Natural killer cell (primary cell): ENCODE data around the gene GTPBP4. TPM values are rescaled to one million over a fixed set of nuclear protein-coding genes. Genes with fewer than 3 reads are reported as not detected.

Experiments used
- ATAC-seq, 3 donors: fragments of 150-1000 bp in 2 of 3; fragments of 200-7000 bp in 1 of 3; cut with Tn5 transposase; 1 replicate in 1 of 3; 2 replicates in 2 of 3; pipeline ENCODE4 v1.10.0; 2021; ENCODE audit warnings: mild to moderate bottlenecking in 2 of 3, moderate library complexity in 2 of 3
- DNase-seq, 2 donors: peaks; one replicate each; pipeline versions ENCODE4 v3.0.0 to v3.0.0-alpha.2; 2013 to 2021; ENCODE audit warnings: mixed read lengths in 1 of 2
- H3K27ac ChIP-seq: one replicate; pipeline ENCODE4 v1.5.1; 2013; ENCODE audit warnings: mild to moderate bottlenecking, low read length
- H3K27me3 ChIP-seq: one replicate; pipeline ENCODE4 v1.6.1; 2013; ENCODE audit warnings: low read length; ENCODE audit not compliant: control insufficient read depth, insufficient read depth
- H3K36me3 ChIP-seq: one replicate; pipeline ENCODE4 v1.6.1; 2013; ENCODE audit warnings: low read length; ENCODE audit not compliant: control insufficient read depth, insufficient read depth
- H3K4me1 ChIP-seq: one replicate; pipeline ENCODE4 v1.6.1; 2013; ENCODE audit warnings: low read length; ENCODE audit not compliant: control insufficient read depth, insufficient read depth
- H3K4me3 ChIP-seq: one replicate; pipeline ENCODE4 v1.5.1; 2013; ENCODE audit warnings: low read length
- H3K9me3 ChIP-seq: one replicate; pipeline ENCODE4 v1.6.1; 2013; ENCODE audit warnings: low read length; ENCODE audit not compliant: control insufficient read depth, insufficient read depth
- H3K27ac Mint-ChIP-seq, 2 donors: one replicate each; pipeline ENCODE4 v1.8.0; 2022; ENCODE audit warnings: mild to moderate bottlenecking in 2 of 2, mixed read lengths in 2 of 2, moderate library complexity in 1 of 2
- H3K27me3 Mint-ChIP-seq, 2 donors: one replicate each; pipeline ENCODE4 v1.8.0; 2022; ENCODE audit warnings: low read depth in 2 of 2, mixed read lengths in 2 of 2
- H3K36me3 Mint-ChIP-seq: one replicate; pipeline ENCODE4 v1.8.0; 2022; ENCODE audit warnings: mixed read lengths
- H3K4me1 Mint-ChIP-seq, 2 donors: one replicate each; pipeline ENCODE4 v1.8.0; 2022; ENCODE audit warnings: mixed read lengths in 2 of 2
- H3K4me3 Mint-ChIP-seq: one replicate; pipeline ENCODE4 v1.8.0; 2022; ENCODE audit warnings: mild to moderate bottlenecking, moderate library complexity, mixed read lengths
- H3K9me3 Mint-ChIP-seq, 2 donors: one replicate each; pipeline ENCODE4 v1.8.0; 2022; ENCODE audit warnings: mixed read lengths in 2 of 2
- CTCF ChIP-seq: fragments of 200-600 bp; IDR thresholded peaks from one replicate; pipeline ENCODE4 v1.8.0; 2022; ENCODE audit warnings: antibody characterized with exemption
- WGBS: methylation state at CpG from one replicate; pipeline ENCODE4 v1.1.7; 2013; ENCODE audit warnings: missing lambda C conversion rate; ENCODE audit not compliant: insufficient coverage; 5-methylcytosine and 5-hydroxymethylcytosine counted together
- intact Hi-C: fragments of 100-400 bp; cut with micrococcal nuclease; formaldehyde crosslinking; loops from one replicate; pipeline ENCODE4 v1.14.2; 2022
- total RNA-seq, 4 donors: library from RNA; stranded (reverse); fragments of 120-200 nt in 1 of 4; gene quantifications; one replicate each; pipeline versions ENCODE4 v1.2.3 to v1.2.4, GENCODE V29; 2013 to 2022

Gene GTPBP4
- total RNA-seq, 3 donors from 2014 or later (not counting 1 experiment from before 2014, with no cell fraction given) = 53.9 to 99.6 (median 72.5) TPM

DNA sequence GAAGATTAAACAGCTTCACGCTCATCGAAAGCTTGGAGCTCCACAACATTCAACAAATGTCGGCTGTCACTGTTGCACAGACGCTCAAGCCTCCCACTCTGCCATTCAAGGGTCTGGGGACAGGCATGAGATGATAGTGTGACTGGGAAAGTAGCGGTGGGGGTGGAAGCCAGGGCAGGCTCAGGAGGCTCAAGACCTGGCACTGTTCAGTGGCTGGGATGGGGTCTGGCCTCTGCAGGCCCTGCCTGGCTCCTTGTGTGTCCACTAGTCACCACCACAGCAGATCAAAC, 13.5 kb upstream of the GTPBP4 start:
- Mint-ChIP-seq H3K36me3 (peaks cover 12% of the 10 kb centered on the region), H3K9me3 (peaks cover 5 to 7% of the 10 kb centered on the region in 2 donors), H3K4me3 (no peak overlapping the region), H3K4me1 (no peaks in the 10 kb centered on the region), H3K27me3 (peaks cover 3% of the 10 kb centered on the region in 2 donors), H3K27ac (no peak overlapping the region)
- 96% methylated on average over 5 of the region's 5 CpGs for WGBS
- no peak for ATAC-seq
- H3K9me3 ChIP-seq = peaks cover 9% of the 10 kb centered on the region
- H3K4me3 ChIP-seq = no peak overlapping the region
- H3K27ac ChIP-seq = no peak overlapping the region
- intact Hi-C loops = no loop called here
- H3K27me3 ChIP-seq = no peaks in the 10 kb centered on the region
- H3K36me3 ChIP-seq = no peaks in the 10 kb centered on the region
- no peak for TF ChIP-seq CTCF
- H3K4me1 ChIP-seq = no peaks in the 10 kb centered on the region
- DNase-seq = no peak

GRCh38 chr10:976316-976715, 11.9 kb upstream of the GTPBP4 start:
- H3K36me3 Mint-ChIP-seq = peaks cover 12% of the 10 kb centered on the region
- H3K9me3 Mint-ChIP-seq = peaks cover 5 to 11% of the 10 kb centered on the region in 2 donors
- H3K4me3 Mint-ChIP-seq = no peak overlapping the region
- H3K27ac ChIP-seq = no peak overlapping the region
- no peak for TF ChIP-seq CTCF
- no peaks in the 10 kb centered on the region for H3K4me1 ChIP-seq
- H3K27me3 ChIP-seq = no peaks in the 10 kb centered on the region
- no peaks in the 10 kb centered on the region for H3K4me1 Mint-ChIP-seq
- intact Hi-C loops = no loop called here
- H3K4me3 ChIP-seq = no peak overlapping the region
- ATAC-seq (no peak), DNase-seq (no peak)
- 98% methylated on average over 22 of the region's 22 CpGs for WGBS
- no peaks in the 10 kb centered on the region for H3K27me3 Mint-ChIP-seq
- no peak overlapping the region for H3K27ac Mint-ChIP-seq
- no peaks in the 10 kb centered on the region for H3K36me3 ChIP-seq
- H3K9me3 ChIP-seq = peaks cover 21% of the 10 kb centered on the region

DNA sequence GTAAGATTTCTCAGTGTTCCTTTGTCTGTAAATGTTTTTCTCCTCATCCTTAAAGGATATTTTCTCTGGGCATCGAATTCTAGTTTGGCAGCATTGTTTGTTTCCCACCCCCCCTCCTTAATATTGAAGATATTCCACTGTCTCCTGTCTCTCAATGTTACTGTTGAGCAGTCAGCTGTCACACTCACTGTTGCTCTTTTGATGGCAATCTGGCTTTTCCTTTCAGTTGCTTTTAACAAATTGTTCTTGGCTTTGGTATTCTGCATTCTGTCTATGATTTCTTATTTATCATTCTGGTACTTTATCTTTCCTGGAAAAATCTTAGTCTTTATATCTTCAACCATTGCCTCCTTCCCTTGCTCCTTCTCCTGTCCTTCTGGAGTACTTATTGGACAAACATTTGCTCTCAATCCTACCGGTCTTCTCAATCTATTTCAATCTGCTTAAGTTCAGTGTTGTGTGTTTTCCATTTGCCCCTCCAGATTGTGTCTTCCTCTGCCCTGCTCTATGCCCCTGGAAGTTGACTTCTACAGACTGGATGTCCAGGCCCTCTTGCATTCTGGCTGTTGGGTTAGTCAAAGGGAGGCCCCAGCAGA, 9.3 kb upstream of the GTPBP4 start:
- Mint-ChIP-seq H3K36me3 (peaks cover 12% of the 10 kb centered on the region), H3K27ac (no peak overlapping the region)
- 100% methylated on average over 2 of the region's 2 CpGs for WGBS

More for the DNA sequence above, 9.3 kb upstream of the GTPBP4 start:
- H3K4me3 ChIP-seq = no peak overlapping the region
- Mint-ChIP-seq H3K27me3 (no peaks in the 10 kb centered on the region), H3K4me3 (no peak overlapping the region), H3K9me3 (peaks cover 5 to 11% of the 10 kb centered on the region in 2 donors), H3K4me1 (no peaks in the 10 kb centered on the region)
- no peak overlapping the region for H3K27ac ChIP-seq
- H3K9me3 ChIP-seq = peaks cover 21% of the 10 kb centered on the region
- ATAC-seq (no peak), DNase-seq (no peak)
- intact Hi-C loops = no loop called here
- no peak for TF ChIP-seq CTCF
- H3K27me3 ChIP-seq = no peaks in the 10 kb centered on the region
- H3K4me1 ChIP-seq = no peaks in the 10 kb centered on the region
- H3K36me3 ChIP-seq = no peaks in the 10 kb centered on the region
